CD14-positive monocyte (primary cell): ENCODE results near the gene SNX5. TPM values are rescaled to one million over a fixed set of nuclear protein-coding genes. Genes with fewer than 3 reads are reported as not detected.
A peak's percentile ranks its signal among the peaks of the same experiment; 100 is the strongest.

Source experiments
- DNase-seq, 3 donors: peaks; one replicate each; pipeline ENCODE4 v3.0.0-alpha.2; 2011 to 2022
- H2AFZ ChIP-seq: 2 replicates; pipeline ENCODE4 v1.6.0; 2012; ENCODE audit warnings: mild to moderate bottlenecking, low read depth, low read length, inconsistent platforms; ENCODE audit not compliant: insufficient read depth, poor library complexity, severe bottlenecking
- H3K27ac ChIP-seq, 2 donors: 1 replicate in 1 of 2; 2 replicates in 1 of 2; pipeline ENCODE4 v1.5.1; 2012 to 2013; ENCODE audit warnings: low read length in 2 of 2, control low read depth in 1 of 2, inconsistent platforms in 1 of 2, low read depth in 1 of 2, mild to moderate bottlenecking in 1 of 2
- H3K27me3 ChIP-seq, 2 donors: one replicate each; pipeline versions ENCODE4 v1.6.0 to v1.6.1; 2011 to 2013; ENCODE audit warnings: low read length in 2 of 2; ENCODE audit not compliant: control insufficient read depth in 2 of 2, insufficient read depth in 2 of 2
- H3K36me3 ChIP-seq, 2 donors: replicated peaks in 1 of 2; 1 replicate in 1 of 2; 2 replicates in 1 of 2; pipeline versions ENCODE4 v1.5.1 to v1.6.1; 2012 to 2013; ENCODE audit warnings: low read length in 2 of 2, control low read depth in 1 of 2, inconsistent platforms in 1 of 2, mild to moderate bottlenecking in 1 of 2; ENCODE audit not compliant: insufficient read depth in 2 of 2, control insufficient read depth in 1 of 2
- H3K4me1 ChIP-seq, 2 donors: 1 replicate in 1 of 2; 2 replicates in 1 of 2; pipeline versions ENCODE4 v1.5.1 to v1.6.1; 2012 to 2013; ENCODE audit warnings: low read length in 2 of 2, control low read depth in 1 of 2, inconsistent platforms in 1 of 2, mild to moderate bottlenecking in 1 of 2, moderate library complexity in 1 of 2; ENCODE audit not compliant: insufficient read depth in 2 of 2, control insufficient read depth in 1 of 2
- H3K4me2 ChIP-seq: replicated peaks from 2 replicates; pipeline ENCODE3; 2012; ENCODE audit warnings: low read length, moderate library complexity, mild to moderate bottlenecking; ENCODE audit not compliant: poor library complexity, severe bottlenecking; ENCODE audit errors: extremely low read depth
- H3K4me3 ChIP-seq, 3 experiments: fragments of 200-600 bp in 1 of 3; sonication (generic) in 1 of 3; replicated peaks in 1 of 3; 1 replicate in 2 of 3; 2 replicates in 1 of 3; pipeline ENCODE4 v1.5.1; 2011 to 2013; ENCODE audit warnings: low read length in 3 of 3, mild to moderate bottlenecking in 3 of 3, control low read depth in 2 of 3, low read depth in 2 of 3, inconsistent platforms in 1 of 3, moderate library complexity in 1 of 3
- H3K79me2 ChIP-seq: 2 replicates; pipeline ENCODE4 v1.6.0; 2012; ENCODE audit warnings: mild to moderate bottlenecking, control low read depth, inconsistent platforms, low read length, moderate library complexity; ENCODE audit not compliant: insufficient read depth
- H3K9ac ChIP-seq: 2 replicates; pipeline ENCODE4 v1.6.0; 2017; ENCODE audit warnings: low read length, mild to moderate bottlenecking; ENCODE audit not compliant: insufficient read depth, poor library complexity, severe bottlenecking
- H3K9me3 ChIP-seq, 2 donors: replicated peaks in 1 of 2; 1 replicate in 1 of 2; 2 replicates in 1 of 2; pipeline versions ENCODE4 v1.5.1 to v1.6.1; 2012 to 2013; ENCODE audit warnings: low read length in 2 of 2, control low read depth in 1 of 2; ENCODE audit not compliant: control insufficient read depth in 1 of 2, insufficient read depth in 1 of 2
- H4K20me1 ChIP-seq: 2 replicates; pipeline ENCODE4 v1.6.0; 2012; ENCODE audit warnings: mild to moderate bottlenecking, low read length, control low read depth, moderate library complexity; ENCODE audit not compliant: insufficient read depth
- H3K27ac Mint-ChIP-seq, 7 donors: one replicate each; pipeline ENCODE4 v1.8.0; 2020; ENCODE audit warnings: mild to moderate bottlenecking in 7 of 7, mixed read lengths in 7 of 7, moderate library complexity in 6 of 7, inconsistent platforms in 2 of 7
- H3K27me3 Mint-ChIP-seq, 3 donors: one replicate each; pipeline ENCODE4 v1.8.0; 2021 to 2022; ENCODE audit warnings: low read depth in 3 of 3, mild to moderate bottlenecking in 3 of 3, mixed read lengths in 3 of 3, moderate library complexity in 3 of 3, inconsistent platforms in 1 of 3
- H3K36me3 Mint-ChIP-seq, 2 donors: one replicate each; pipeline ENCODE4 v1.8.0; 2020; ENCODE audit warnings: mixed read lengths in 2 of 2, inconsistent platforms in 1 of 2, mild to moderate bottlenecking in 1 of 2
- H3K4me1 Mint-ChIP-seq: one replicate; pipeline ENCODE4 v1.8.0; 2020; ENCODE audit warnings: mild to moderate bottlenecking, mixed read lengths
- H3K4me3 Mint-ChIP-seq, 2 donors: one replicate each; pipeline ENCODE4 v1.8.0; 2020; ENCODE audit warnings: mild to moderate bottlenecking in 2 of 2, mixed read lengths in 2 of 2, moderate library complexity in 1 of 2
- H3K9me3 Mint-ChIP-seq, 7 donors: one replicate each; pipeline ENCODE4 v1.8.0; 2020 to 2022; ENCODE audit warnings: mixed read lengths in 7 of 7, mild to moderate bottlenecking in 6 of 7, moderate library complexity in 6 of 7, inconsistent platforms in 2 of 7
- CTCF ChIP-seq: fragments of 200-600 bp; IDR thresholded peaks from one replicate; pipeline ENCODE4 v1.8.0; 2022; ENCODE audit warnings: antibody characterized with exemption, mild to moderate bottlenecking
- WGBS: methylation state at CpG from one replicate; pipeline ENCODE4 v1.1.5; 2013; ENCODE audit warnings: missing lambda C conversion rate; ENCODE audit not compliant: insufficient coverage; 5-methylcytosine and 5-hydroxymethylcytosine counted together
- intact Hi-C, 2 donors: fragments of 100-400 bp; cut with micrococcal nuclease; formaldehyde crosslinking; loops; one replicate each; pipeline versions ENCODE4 v1.15.0 to v1.15.1; 2023
- polyA plus RNA-seq, 3 donors: library from polyadenylated mRNA; depleted of rRNA in 1 of 3; unstranded in 2 of 3; stranded (reverse) in 1 of 3; fragments of 300-500 nt in 2 of 3; fragments of >200 nt in 1 of 3; fragmentation: Illumina TruSeq in 2 of 3; gene quantifications; 1 replicate in 2 of 3; 2 replicates in 1 of 3; pipeline ENCODE4 v1.2.3, GENCODE V29; 2012 to 2021

SNX5 gene
- polyA plus RNA-seq, 3 donors, result 55.6 to 83.8 (median 66.1) TPM

DNA sequence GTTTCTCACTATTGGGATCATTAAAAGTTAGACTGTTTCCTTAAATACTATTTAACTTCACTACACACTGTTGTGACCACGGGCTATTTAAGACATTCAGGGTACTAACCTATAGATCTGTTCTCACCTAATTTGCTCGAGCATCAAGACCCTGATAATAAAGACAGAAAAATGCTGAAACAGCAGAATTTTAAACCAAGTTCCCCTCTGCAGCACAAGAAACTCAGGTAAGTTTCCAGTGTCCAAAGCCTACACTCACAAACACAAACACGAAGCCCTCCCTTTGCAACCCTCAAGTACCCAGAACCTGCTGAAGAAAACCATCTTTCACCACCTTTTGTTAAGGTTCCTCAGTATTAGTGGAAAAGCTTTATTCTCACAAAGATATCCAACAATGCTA is 4.0 kb downstream of the SNX5 start:
- Histone ChIP-seq H3K4me3 (peak overlapping the region in 1 of 3 experiments; percentile 93), H3K27ac (peak overlapping the region; percentile 87 to 93), H3K36me3 (no peaks in the 10 kb centered on the region), H3K27me3 (no peaks in the 10 kb centered on the region), H2AFZ (peak overlapping the region; percentile 18), H3K9me3 (no peaks in the 10 kb centered on the region), H4K20me1 (peaks cover 37% of the 10 kb centered on the region), H3K4me2 (peak overlapping the region; percentile 96), H3K9ac (no peak overlapping the region), H3K79me2 (peaks cover 87% of the 10 kb centered on the region), H3K4me1 (peaks cover 74 to 84% of the 10 kb centered on the region in 2 donors)
- Mint-ChIP-seq H3K36me3 (peaks cover 6 to 14% of the 10 kb centered on the region in 2 donors), H3K27ac (peak overlapping the region; percentile 96 to 98 (median 97)), H3K9me3 (peaks cover 0 to 3% (median 0%) of the 10 kb centered on the region in 7 donors), H3K4me1 (peaks cover 75% of the 10 kb centered on the region), H3K4me3 (peak overlapping the region; percentile 88 to 92), H3K27me3 (no peaks in the 10 kb centered on the region)
- intact Hi-C loops, result loop anchor here (5.0 to 10.0 kb wide), 3 partner anchors 33 to 320 kb away; partner anchors contain the start of genes RRBP1 (in 2 of the 2) and ZNF133 (in 1 of the 2)
- TF ChIP-seq CTCF, result no peak
- WGBS, result 88% methylated on average over 2 of the region's 3 CpGs
- no peak for DNase-seq

- H4K20me1 ChIP-seq, result peaks cover 43% of the 10 kb centered on the region
- peak overlapping the region in 6 of 7 donors; percentile 14 to 98 (median 97) for H3K27ac Mint-ChIP-seq
- WGBS, result no CpG with 5 or more reads among the region's 1 CpG
Observed at GRCh38 chr20:17964073-17964472, 4.5 kb downstream of the SNX5 start.

More at GRCh38 chr20:17964073-17964472, 4.5 kb downstream of the SNX5 start:
- TF ChIP-seq CTCF, result no peak
- Mint-ChIP-seq H3K9me3 (peaks cover 0 to 3% (median 0%) of the 10 kb centered on the region in 7 donors), H3K4me3 (no peak overlapping the region), H3K36me3 (peaks cover 6 to 14% of the 10 kb centered on the region in 2 donors), H3K4me1 (peaks cover 80% of the 10 kb centered on the region), H3K27me3 (no peaks in the 10 kb centered on the region)
- intact Hi-C loops, result loop anchor here in 1 of 2 donors (5.0 to 10.0 kb wide), 2 partner anchors 33 to 321 kb away; partner anchors contain the start of gene ZNF133
- Histone ChIP-seq H2AFZ (no peak overlapping the region), H3K27ac (peak overlapping the region in 1 of 2 donors; percentile 93), H3K27me3 (no peaks in the 10 kb centered on the region), H3K9me3 (no peaks in the 10 kb centered on the region), H3K4me3 (no peak overlapping the region), H3K36me3 (no peaks in the 10 kb centered on the region), H3K79me2 (peaks cover 92% of the 10 kb centered on the region), H3K9ac (no peak overlapping the region), H3K4me2 (no peak overlapping the region), H3K4me1 (peaks cover 75 to 78% of the 10 kb centered on the region in 2 donors)
- no peak for DNase-seq
